Thoracic aorta (tissue), 2 donors: ENCODE results near the gene AMPH. TPM values are rescaled to one million over a fixed set of nuclear protein-coding genes. Genes with fewer than 3 reads are reported as not detected.

ENCODE experiments used
- ATAC-seq: fragments of 150-250 bp; one replicate; pipeline ENCODE4 v1.8.0; 2017; ENCODE audit warnings: low read depth; ENCODE audit not compliant: insufficient number of reproducible peaks, low FRiP score
- DNase-seq: peaks from one replicate; pipeline ENCODE4 v3.0.0-alpha.2; 2020; ENCODE audit warnings: low spot score
- H3K27ac ChIP-seq, 2 donors: fragments of 200-600 bp; sonication (generic); 1 replicate in 1 of 2; 2 replicates in 1 of 2; pipeline ENCODE4 v1.5.1; 2016; ENCODE audit warnings: mild to moderate bottlenecking in 2 of 2, moderate library complexity in 2 of 2
- H3K27me3 ChIP-seq: fragments of 200-600 bp; sonication (generic); replicated peaks from 2 replicates; pipeline ENCODE4 v1.6.0; 2016; ENCODE audit warnings: mild to moderate bottlenecking; ENCODE audit not compliant: insufficient read depth
- H3K36me3 ChIP-seq: fragments of 200-600 bp; sonication (generic); one replicate; pipeline ENCODE4 v1.5.1; 2016
- H3K4me1 ChIP-seq, 2 donors: fragments of 200-600 bp; sonication (generic); 1 replicate in 1 of 2; 2 replicates in 1 of 2; pipeline versions ENCODE4 v1.5.1 to v1.6.0; 2016; ENCODE audit warnings: low read depth in 2 of 2, mild to moderate bottlenecking in 1 of 2; ENCODE audit not compliant: control insufficient read depth in 1 of 2
- H3K4me3 ChIP-seq: fragments of 200-600 bp; sonication (generic); 2 replicates; pipeline ENCODE4 v1.5.1; 2016; ENCODE audit warnings: mild to moderate bottlenecking
- H3K9me3 ChIP-seq: fragments of 200-600 bp; sonication (generic); 2 replicates; pipeline ENCODE4 v1.5.1; 2016
- total RNA-seq, 2 donors: library from RNA; depleted of rRNA; stranded (reverse); fragments of >200 nt; gene quantifications; one replicate each; pipeline versions ENCODE4 v1.1.0 to v1.2.3, GENCODE V29; 2016
- TF ChIP-seq, protein P1 (sequence below): fragments of 200-600 bp; sonication (generic); IDR thresholded peaks from one replicate; pipeline ENCODE4 v1.5.1; 2019; ENCODE audit warnings: antibody characterized with exemption

AMPH gene
- total RNA-seq, 2 donors from 2014 or later = 5.3 to 5.9 TPM

DNA sequence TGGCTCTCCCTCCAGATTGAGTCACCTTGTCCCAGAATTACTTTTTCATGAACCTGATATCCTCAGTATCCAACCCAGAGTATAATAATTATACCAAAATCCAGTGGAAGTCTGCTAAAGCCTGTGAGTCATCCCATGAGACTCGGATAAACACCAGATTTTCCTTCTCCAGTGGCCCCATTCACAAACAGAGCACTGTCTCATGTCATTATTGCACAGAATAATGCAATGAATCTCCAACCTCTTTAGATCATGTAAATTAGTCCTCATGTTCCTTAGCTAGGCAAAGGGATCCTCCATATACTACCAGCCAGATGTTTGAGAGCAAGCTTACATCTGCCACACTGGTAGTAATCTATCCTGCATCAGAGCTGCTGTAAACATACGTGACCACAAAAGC is 89.0 kb downstream of the AMPH start:
- no peak overlapping the region for H3K27ac ChIP-seq
- H3K36me3 ChIP-seq = no peaks in the 10 kb centered on the region
- H3K4me1 ChIP-seq = no peaks in the 10 kb centered on the region
- no peak overlapping the region for H3K4me3 ChIP-seq
- ATAC-seq (no peak), DNase-seq (no peak)
- TF ChIP-seq, protein P1, sequence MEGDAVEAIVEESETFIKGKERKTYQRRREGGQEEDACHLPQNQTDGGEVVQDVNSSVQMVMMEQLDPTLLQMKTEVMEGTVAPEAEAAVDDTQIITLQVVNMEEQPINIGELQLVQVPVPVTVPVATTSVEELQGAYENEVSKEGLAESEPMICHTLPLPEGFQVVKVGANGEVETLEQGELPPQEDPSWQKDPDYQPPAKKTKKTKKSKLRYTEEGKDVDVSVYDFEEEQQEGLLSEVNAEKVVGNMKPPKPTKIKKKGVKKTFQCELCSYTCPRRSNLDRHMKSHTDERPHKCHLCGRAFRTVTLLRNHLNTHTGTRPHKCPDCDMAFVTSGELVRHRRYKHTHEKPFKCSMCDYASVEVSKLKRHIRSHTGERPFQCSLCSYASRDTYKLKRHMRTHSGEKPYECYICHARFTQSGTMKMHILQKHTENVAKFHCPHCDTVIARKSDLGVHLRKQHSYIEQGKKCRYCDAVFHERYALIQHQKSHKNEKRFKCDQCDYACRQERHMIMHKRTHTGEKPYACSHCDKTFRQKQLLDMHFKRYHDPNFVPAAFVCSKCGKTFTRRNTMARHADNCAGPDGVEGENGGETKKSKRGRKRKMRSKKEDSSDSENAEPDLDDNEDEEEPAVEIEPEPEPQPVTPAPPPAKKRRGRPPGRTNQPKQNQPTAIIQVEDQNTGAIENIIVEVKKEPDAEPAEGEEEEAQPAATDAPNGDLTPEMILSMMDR = no peak
- H3K9me3 ChIP-seq = no peaks in the 10 kb centered on the region
- H3K27me3 ChIP-seq = no peaks in the 10 kb centered on the region

DNA sequence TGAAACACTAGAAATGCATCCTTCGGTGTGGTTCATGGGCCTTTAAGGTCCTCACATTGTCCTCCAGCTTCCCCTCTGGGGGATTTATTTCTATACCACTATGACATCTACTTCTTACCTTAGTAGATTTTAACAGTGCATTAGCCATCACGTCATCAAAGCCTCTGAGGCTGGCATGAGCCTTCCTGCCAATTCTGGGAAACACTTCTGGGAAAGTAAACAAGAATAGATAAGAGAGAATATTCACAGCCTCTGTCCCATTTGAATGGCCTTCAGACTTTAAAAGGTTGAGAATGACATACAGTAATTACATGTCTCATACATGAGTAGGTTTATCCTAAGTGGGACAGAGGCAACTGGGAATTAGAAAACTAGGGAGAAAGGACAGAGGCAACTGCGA is 89.7 kb downstream of the AMPH start:
- Histone ChIP-seq H3K9me3 (no peaks in the 10 kb centered on the region), H3K27me3 (no peaks in the 10 kb centered on the region), H3K4me3 (no peak overlapping the region), H3K36me3 (no peaks in the 10 kb centered on the region), H3K4me1 (no peaks in the 10 kb centered on the region), H3K27ac (no peak overlapping the region)
- TF ChIP-seq, protein P1 = no peak
- ATAC-seq = no peak
- DNase-seq = no peak

DNA sequence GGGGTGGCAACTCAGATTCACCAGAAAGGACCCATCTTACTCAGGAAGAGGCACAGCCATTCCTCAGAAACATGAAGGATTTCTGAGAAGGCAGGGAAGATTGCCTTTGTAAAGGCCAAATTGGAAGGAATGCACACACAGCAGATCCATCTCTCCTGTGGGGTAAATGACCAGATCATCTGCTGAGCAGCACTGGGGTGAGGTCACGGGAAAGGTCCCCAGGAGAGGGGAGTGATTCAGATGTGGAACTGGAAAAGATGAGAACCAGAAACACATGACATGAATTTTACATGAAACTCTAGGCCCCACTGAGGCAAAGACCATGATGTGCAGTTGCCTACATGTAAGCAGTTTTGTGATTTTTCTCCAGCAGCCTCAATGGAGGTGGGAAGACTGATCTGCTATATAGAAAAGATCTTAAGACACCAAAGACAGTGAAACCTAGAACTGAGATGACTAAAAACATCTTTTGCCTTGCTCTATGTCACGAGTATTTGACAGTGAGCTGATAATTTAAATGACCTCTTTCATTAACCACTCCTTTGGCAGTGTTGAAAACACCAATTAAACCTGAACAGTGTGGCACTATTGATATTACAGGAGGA is 91.6 kb downstream of the AMPH start:
- no peaks in the 10 kb centered on the region for H3K27me3 ChIP-seq
- H3K4me3 ChIP-seq = no peak overlapping the region
- TF ChIP-seq, protein P1 = no peak
- H3K4me1 ChIP-seq = no peaks in the 10 kb centered on the region
- ATAC-seq (no peak), DNase-seq (no peak)
- no peak overlapping the region for H3K27ac ChIP-seq
- no peaks in the 10 kb centered on the region for H3K36me3 ChIP-seq
- H3K9me3 ChIP-seq = no peaks in the 10 kb centered on the region

DNA sequence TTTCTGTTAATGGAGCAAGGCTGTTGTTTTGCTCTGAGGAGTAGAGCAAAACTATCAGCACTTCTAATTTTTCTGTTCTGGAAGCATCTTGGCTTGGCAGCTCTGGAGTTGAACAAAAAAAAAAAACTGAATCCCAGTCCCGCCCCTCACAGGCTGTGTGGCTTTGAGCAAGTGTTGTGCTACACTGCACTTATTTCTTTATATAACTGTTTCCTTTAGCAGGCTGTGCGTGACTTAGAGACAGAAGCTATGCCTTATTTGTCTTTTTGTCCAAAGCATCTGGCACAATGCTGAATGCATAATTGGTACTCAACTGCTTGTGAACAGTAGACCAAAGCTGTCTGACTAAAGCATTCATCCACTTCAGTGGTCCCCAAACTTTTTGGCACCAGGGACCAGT is 96.1 kb downstream of the AMPH start:
- no peak overlapping the region for H3K4me3 ChIP-seq
- no peaks in the 10 kb centered on the region for H3K27me3 ChIP-seq
- ATAC-seq = no peak
- no peaks in the 10 kb centered on the region for H3K36me3 ChIP-seq
- no peak for DNase-seq
- no peak overlapping the region for H3K27ac ChIP-seq
- TF ChIP-seq, protein P1 = no peak
- H3K4me1 ChIP-seq = no peaks in the 10 kb centered on the region
- no peaks in the 10 kb centered on the region for H3K9me3 ChIP-seq

DNA sequence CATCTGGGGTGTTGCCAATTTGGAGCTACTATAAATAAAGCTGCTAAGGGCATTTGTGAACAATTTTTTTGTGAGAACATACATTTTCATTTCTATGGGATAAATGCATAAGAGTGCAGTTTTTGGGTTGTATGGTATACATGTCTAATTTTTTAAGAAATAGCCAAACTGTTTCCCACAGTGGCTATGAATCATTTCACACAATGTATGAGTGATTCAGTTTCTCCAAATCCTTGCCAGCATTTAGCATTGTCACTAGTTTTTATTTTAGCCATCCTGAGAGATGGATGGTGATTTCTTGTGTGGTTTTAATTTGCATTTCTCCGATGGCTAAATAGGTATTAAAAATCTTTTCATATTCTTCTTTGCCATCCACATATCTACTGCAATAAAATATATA is 105.3 kb downstream of the AMPH start:
- ATAC-seq (no peak), DNase-seq (no peak)
- Histone ChIP-seq H3K4me3 (no peak overlapping the region), H3K36me3 (no peaks in the 10 kb centered on the region), H3K27ac (no peak overlapping the region), H3K9me3 (no peaks in the 10 kb centered on the region), H3K4me1 (no peaks in the 10 kb centered on the region), H3K27me3 (no peaks in the 10 kb centered on the region)
- TF ChIP-seq, protein P1 = no peak
